ENCODE data around the gene CHST8. TPM values are rescaled to one million over a fixed set of nuclear protein-coding genes. Genes with fewer than 3 reads are reported as not detected.

The CHST8 gene
- total and polyA plus RNA-seq, 2 of the 13 experiments (the other 11 are each of a cell fraction or from before 2014, with no cell fraction given), result not detected

GRCh38 chr19:33767898-33768413 lies 146.2 kb downstream of the CHST8 start (continued):
- TF ChIP-seq TSC22D2 (CRISPR knock-in tag; IDR thresholded peaks at IDR 0.05; ENCODE audit: borderline replicate concordance) (peak; percentile 86; the same call in 1 of the 2 replicates), KLF16 (CRISPR knock-in tag; IDR thresholded peaks at IDR 0.05) (peak in 1 of 2 experiments; percentile 66; a peak in 1 of 4 replicates), LRRFIP1 (CRISPR knock-in tag; conservative IDR thresholded peaks at IDR 0.05) (peak; percentile 88; the same call in 1 of the 2 replicates), FOXK1 (CRISPR knock-in tag; IDR thresholded peaks at IDR 0.05; ENCODE audit: borderline replicate concordance, low read depth) (peak; percentile 19; the same call in 1 of the 2 replicates), MEF2D (CRISPR knock-in tag; IDR thresholded peaks at IDR 0.05) (0 out of 2 replicates have a peak, but pooled peaks have one; percentile 51), SALL2 (CRISPR knock-in tag; IDR thresholded peaks at IDR 0.05) (0 out of 2 replicates have a peak, but pooled peaks have one; percentile 33), ZSCAN30 (CRISPR knock-in tag; IDR thresholded peaks at IDR 0.05) (0 out of 2 replicates have a peak, but pooled peaks have one; percentile 53), YY1 (IDR thresholded peaks at IDR 0.05; ENCODE audit: insufficient read depth, insufficient replicate concordance, low read depth, low read length) (no peak), ZFY (CRISPR knock-in tag; IDR thresholded peaks at IDR 0.05) (peak; percentile 51), STAG1 (CRISPR knock-in tag; IDR thresholded peaks at IDR 0.05) (peak; percentile 34), ZNF414 (CRISPR knock-in tag; IDR thresholded peaks at IDR 0.05) (no peak), PITX1 (CRISPR knock-in tag; IDR thresholded peaks at IDR 0.05) (peak; percentile 49; the same call in 1 of the 2 replicates), ZNF230 (CRISPR knock-in tag; IDR thresholded peaks at IDR 0.05) (peak; percentile 83; the same call in 1 of the 2 replicates), BRCA1 (CRISPR knock-in tag; IDR thresholded peaks at IDR 0.05) (peak; percentile 80; the same call in 1 of the 2 replicates), BORCS8-MEF2B (CRISPR knock-in tag; IDR thresholded peaks at IDR 0.05) (peak; percentile 61; the same call in 1 of the 2 replicates), YEATS4 (CRISPR knock-in tag; IDR thresholded peaks at IDR 0.05; ENCODE audit: borderline replicate concordance) (0 out of 2 replicates have a peak, but pooled peaks have one; percentile 24), FOSL2 (CRISPR knock-in tag; IDR thresholded peaks at IDR 0.05) (0 out of 2 replicates have a peak, but pooled peaks have one; percentile 17), MAZ (IDR thresholded peaks at IDR 0.05; ENCODE audit: borderline replicate concordance, low read depth, low read length) (no peak), MAZ (CRISPR knock-in tag; IDR thresholded peaks at IDR 0.05; ENCODE audit: low read depth) (peak; percentile 71; the same call in 1 of the 2 replicates), ZBTB38 (CRISPR knock-in tag; IDR thresholded peaks at IDR 0.05) (no peak), ZNF430 (CRISPR knock-in tag; IDR thresholded peaks at IDR 0.05) (peak; percentile 61; the same call in 1 of the 2 replicates), FOXP1 (IDR thresholded peaks at IDR 0.05) (no peak), FOXP1 (CRISPR knock-in tag; IDR thresholded peaks at IDR 0.05) (no peak), GATAD1 (CRISPR knock-in tag; IDR thresholded peaks at IDR 0.05) (peak; percentile 39; the same call in 1 of the 2 replicates), ZNF557 (CRISPR knock-in tag; IDR thresholded peaks at IDR 0.05) (peak; percentile 57; the same call in 1 of the 2 replicates), ZBTB44 (CRISPR knock-in tag; IDR thresholded peaks at IDR 0.05) (0 out of 2 replicates have a peak, but pooled peaks have one; percentile 45), HNF4G (IDR thresholded peaks at IDR 0.05; ENCODE audit: borderline replicate concordance, low read depth, low read length) (no peak), HNF4G (CRISPR knock-in tag; IDR thresholded peaks at IDR 0.05; ENCODE audit: borderline replicate concordance, low read depth) (no peak)

Measured in HepG2 (cell line).